ENCODE data around the gene EXOSC2. TPM values are rescaled to one million over a fixed set of nuclear protein-coding genes. Genes with fewer than 3 reads are reported as not detected.
A peak's percentile ranks its signal among the peaks of the same experiment; 100 is the strongest.

Gene EXOSC2
- total and polyA plus RNA-seq, 2 of the 4 experiments (the other 2 are of a cell fraction) = 27.0 to 48.6 TPM

DNA sequence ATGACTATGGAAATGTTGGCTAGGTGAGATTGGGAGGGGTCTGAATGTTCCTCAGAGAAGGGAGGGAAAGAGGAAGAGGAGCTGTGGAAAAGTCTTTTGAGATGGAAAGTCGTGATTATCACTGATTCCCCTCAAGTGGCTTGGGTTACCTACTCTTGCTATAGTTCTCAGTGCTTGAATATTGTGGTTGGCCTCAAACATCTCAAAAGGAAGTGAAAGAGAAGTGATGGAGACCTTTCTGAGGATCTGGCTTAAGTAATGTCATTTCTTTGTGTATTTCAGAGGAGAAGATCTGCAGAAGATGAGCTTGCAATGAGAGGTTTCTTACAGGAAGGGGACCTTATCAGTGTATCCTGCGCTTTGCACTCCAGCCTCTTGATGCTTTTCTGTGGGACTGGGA, 5.5 kb downstream of the EXOSC2 start:
- in situ Hi-C loops (cut with MboI; ENCODE audit: low sequenced_read_pairs) (no loop called here), intact Hi-C loops (cut with micrococcal nuclease) (no loop called here), dilution Hi-C loops (cut with HindIII; ENCODE audit: low sequenced_read_pairs, unreplicated experiment) (no loop called here)
- Histone ChIP-seq H2BK20ac (ENCODE audit: low read depth, low read length) (0 out of 2 replicates have a peak overlapping the region, but pooled peaks have one; percentile 13), H2BK15ac (ENCODE audit: low read depth, low read length) (no peak overlapping the region; the same call in 2 of the 3 replicates), H2BK120ac (ENCODE audit: low read depth, low read length) (no peak overlapping the region), H3K36me3 (ENCODE audit: control insufficient read depth, insufficient read depth, low read length) (peaks cover 44% of the 10 kb centered on the region), H3K9me3 (ENCODE audit: control insufficient read depth, insufficient read depth, low read length) (no peaks in the 10 kb centered on the region), H3K56ac (ENCODE audit: extremely low read depth, insufficient read depth, low read length) (no peak overlapping the region), H3K27ac (ENCODE audit: insufficient read depth, low read length) (no peak overlapping the region; the same call in 1 of the 2 replicates), H4K91ac (ENCODE audit: insufficient read depth, low read depth, low read length) (0 out of 2 replicates have a peak overlapping the region, but pooled peaks have one; percentile 24), H3K18ac (ENCODE audit: low read depth, low read length) (no peak overlapping the region), H3K4me3 (ENCODE audit: insufficient read depth, low read depth, low read length) (no peak overlapping the region), H3K9ac (ENCODE audit: low read depth, low read length) (no peak overlapping the region), H3K14ac (replicated peaks; ENCODE audit: low read depth, low read length) (no peak overlapping the region), H3K4ac (ENCODE audit: low read depth, low read length) (no peak overlapping the region), H3K27me3 (ENCODE audit: control insufficient read depth, insufficient read depth, low read length) (no peaks in the 10 kb centered on the region), H3K4me1 (ENCODE audit: control insufficient read depth, insufficient read depth, low read length) (peaks cover 17% of the 10 kb centered on the region), H4K5ac (ENCODE audit: low read depth, low read length) (no peak overlapping the region), H2AFZ (replicated peaks; ENCODE audit: low read length, poor library complexity) (no peak overlapping the region), H2AK5ac (ENCODE audit: low read depth, low read length) (peak overlapping the region; percentile 12; the same call in 1 of the 2 replicates), H3K9me1 (ENCODE audit: insufficient read depth, low read length) (peaks cover 29% of the 10 kb centered on the region), H3K79me1 (ENCODE audit: low read depth in 1 of 2, low read length in 2 of 2) (peaks cover 35 to 77% of the 10 kb centered on the region in 2 experiments), H4K20me1 (ENCODE audit: insufficient read depth, low read length) (peaks cover 44% of the 10 kb centered on the region), H3K23ac (ENCODE audit: low read depth, low read length) (0 out of 2 replicates have a peak overlapping the region, but pooled peaks have one; percentile 52), H2BK5ac (ENCODE audit: low read depth, low read length, poor library complexity, severe bottlenecking) (peak overlapping the region; percentile 37), H3K4me2 (ENCODE audit: low read depth, low read length) (no peak overlapping the region), H4K8ac (ENCODE audit: low read depth in 2 of 2, low read length in 2 of 2) (0 out of 4 replicates have a peak overlapping the region, but pooled peaks of 1 of the 2 experiments have one; percentile 11), H2AK9ac (replicated peaks; ENCODE audit: low read depth, low read length, poor library complexity) (no peak overlapping the region)
- DNase-seq (no peak), ATAC-seq (ENCODE audit: low read depth) (no peak)
- TF ChIP-seq, protein P1, sequence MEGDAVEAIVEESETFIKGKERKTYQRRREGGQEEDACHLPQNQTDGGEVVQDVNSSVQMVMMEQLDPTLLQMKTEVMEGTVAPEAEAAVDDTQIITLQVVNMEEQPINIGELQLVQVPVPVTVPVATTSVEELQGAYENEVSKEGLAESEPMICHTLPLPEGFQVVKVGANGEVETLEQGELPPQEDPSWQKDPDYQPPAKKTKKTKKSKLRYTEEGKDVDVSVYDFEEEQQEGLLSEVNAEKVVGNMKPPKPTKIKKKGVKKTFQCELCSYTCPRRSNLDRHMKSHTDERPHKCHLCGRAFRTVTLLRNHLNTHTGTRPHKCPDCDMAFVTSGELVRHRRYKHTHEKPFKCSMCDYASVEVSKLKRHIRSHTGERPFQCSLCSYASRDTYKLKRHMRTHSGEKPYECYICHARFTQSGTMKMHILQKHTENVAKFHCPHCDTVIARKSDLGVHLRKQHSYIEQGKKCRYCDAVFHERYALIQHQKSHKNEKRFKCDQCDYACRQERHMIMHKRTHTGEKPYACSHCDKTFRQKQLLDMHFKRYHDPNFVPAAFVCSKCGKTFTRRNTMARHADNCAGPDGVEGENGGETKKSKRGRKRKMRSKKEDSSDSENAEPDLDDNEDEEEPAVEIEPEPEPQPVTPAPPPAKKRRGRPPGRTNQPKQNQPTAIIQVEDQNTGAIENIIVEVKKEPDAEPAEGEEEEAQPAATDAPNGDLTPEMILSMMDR (conservative IDR thresholded peaks at IDR 0.05; ENCODE audit: low read depth, low read length) = no peak
- TF ChIP-seq RCOR1 (IDR thresholded peaks at IDR 0.05; ENCODE audit: insufficient replicate concordance, low read length) (no peak), BHLHE40 (IDR thresholded peaks at IDR 0.05; ENCODE audit: low read depth, low read length) (no peak), CHD1 (IDR thresholded peaks at IDR 0.05; ENCODE audit: low read depth, low read length) (no peak), SMC3 (IDR thresholded peaks at IDR 0.05; ENCODE audit: low read depth, low read length) (no peak), MAFK (IDR thresholded peaks at IDR 0.05; ENCODE audit: low read depth, low read length) (no peak), POLR2A (IDR thresholded peaks at IDR 0.05; ENCODE audit: low read depth, low read length) (no peak), CEBPB (IDR thresholded peaks at IDR 0.05; ENCODE audit: low read depth, low read length) (no peak), MAZ (IDR thresholded peaks at IDR 0.05; ENCODE audit: borderline replicate concordance, low read depth, low read length) (no peak), RAD21 (IDR thresholded peaks at IDR 0.05; ENCODE audit: low read length) (no peak), FOS (IDR thresholded peaks at IDR 0.05; ENCODE audit: low read depth, low read length) (no peak), NFE2L2 (IDR thresholded peaks at IDR 0.05; ENCODE audit: low read depth, low read length) (no peak), MXI1 (IDR thresholded peaks at IDR 0.05; ENCODE audit: borderline replicate concordance, low read depth, low read length) (no peak), RFX5 (IDR thresholded peaks at IDR 0.05; ENCODE audit: low read depth, low read length) (no peak)
- TF ChIP-seq, protein P2, sequence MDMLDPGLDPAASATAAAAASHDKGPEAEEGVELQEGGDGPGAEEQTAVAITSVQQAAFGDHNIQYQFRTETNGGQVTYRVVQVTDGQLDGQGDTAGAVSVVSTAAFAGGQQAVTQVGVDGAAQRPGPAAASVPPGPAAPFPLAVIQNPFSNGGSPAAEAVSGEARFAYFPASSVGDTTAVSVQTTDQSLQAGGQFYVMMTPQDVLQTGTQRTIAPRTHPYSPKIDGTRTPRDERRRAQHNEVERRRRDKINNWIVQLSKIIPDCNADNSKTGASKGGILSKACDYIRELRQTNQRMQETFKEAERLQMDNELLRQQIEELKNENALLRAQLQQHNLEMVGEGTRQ (IDR thresholded peaks at IDR 0.05; ENCODE audit: low read depth, low read length) = no peak
- TF ChIP-seq, protein P3, sequence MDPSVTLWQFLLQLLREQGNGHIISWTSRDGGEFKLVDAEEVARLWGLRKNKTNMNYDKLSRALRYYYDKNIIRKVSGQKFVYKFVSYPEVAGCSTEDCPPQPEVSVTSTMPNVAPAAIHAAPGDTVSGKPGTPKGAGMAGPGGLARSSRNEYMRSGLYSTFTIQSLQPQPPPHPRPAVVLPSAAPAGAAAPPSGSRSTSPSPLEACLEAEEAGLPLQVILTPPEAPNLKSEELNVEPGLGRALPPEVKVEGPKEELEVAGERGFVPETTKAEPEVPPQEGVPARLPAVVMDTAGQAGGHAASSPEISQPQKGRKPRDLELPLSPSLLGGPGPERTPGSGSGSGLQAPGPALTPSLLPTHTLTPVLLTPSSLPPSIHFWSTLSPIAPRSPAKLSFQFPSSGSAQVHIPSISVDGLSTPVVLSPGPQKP (IDR thresholded peaks at IDR 0.05; ENCODE audit: borderline replicate concordance, low read depth, low read length) = no peak
- BruUV-seq (replicated peaks) = no TSS peak
- ChIA-PET CTCF (interaction anchor here (0.8 kb wide), 1 partner anchor 166 kb away, joined by 5 read pairs; no protein-coding TSS in a partner anchor), POLR2A (ENCODE audit: unreplicated experiment) (interaction anchor here (0.6 kb wide), 2 partner anchors 68 to 1139 kb away, joined by 3 to 16 read pairs; no protein-coding TSS in a partner anchor)
- WGBS, 2 experiments (ENCODE audit: extremely low coverage in 2 of 2, insufficient read length in 1 of 2) = 100% methylated on average over 2 of the region's 2 CpGs; no CpG with 5 or more reads in 1 of the 2 experiments
